HCT116 (cell line): ENCODE data around the gene GTF2H4. TPM values are rescaled to one million over a fixed set of nuclear protein-coding genes. Genes with fewer than 3 reads are reported as not detected.

Experiments
- ATAC-seq: fragments of 200-7000 bp; cut with Tn5 transposase; 2 replicates; pipeline ENCODE4 v1.9.1; 2020; ENCODE audit warnings: mild to moderate bottlenecking, moderate library complexity
- BruUV-seq: library from RNA; stranded (reverse); fragments of 400-500 nt; replicated peaks from 2 replicates; lab custom pipeline; 2021; lab: Mats Ljungman, UMichigan
- CTCF ChIA-PET: fragments of 300-600 bp; sonication (Branson Sonifier 250); formaldehyde crosslinking; loops from one replicate; lab custom pipeline; 2021; ENCODE audit warnings: antibody characterized with exemption; lab: Charles Lee
- POLR2A ChIA-PET: fragments of 300-600, 350-600 bp; sonication (Branson Sonifier 250); formaldehyde crosslinking; loops from one replicate; lab custom pipeline; 2021; ENCODE audit warnings: antibody characterized with exemption; lab: Charles Lee
- RAD21 ChIA-PET, 2 experiments: fragments of 300-600 bp; sonication (Branson Sonifier 250); formaldehyde crosslinking; loops; one replicate each; lab custom pipeline; 2023; ENCODE audit warnings: low total read pairs in 2 of 2; ENCODE audit not compliant: uncharacterized antibody in 2 of 2, unreplicated experiment in 2 of 2, low non-redundant PET in 1 of 2; lab: Charles Lee
- DNase-seq: peaks from one replicate; pipeline ENCODE4 v3.0.0-alpha.2; 2010; ENCODE audit warnings: low read depth, low spot score
- H2AFZ ChIP-seq: fragments of 200-600 bp; shearing (Covaris generic), sonication (generic); 2 replicates; pipeline ENCODE4 v1.6.1; 2017; ENCODE audit warnings: low read depth, mixed run types, mixed read lengths, antibody characterized with exemption, low read length; ENCODE audit not compliant: poor library complexity, severe bottlenecking
- H3K27ac ChIP-seq: 2 replicates; pipeline ENCODE4 v1.5.1; 2012; ENCODE audit warnings: low read depth, low read length
- H3K27me3 ChIP-seq: fragments of 200-600 bp; sonication (generic); 2 replicates; pipeline ENCODE4 v1.6.1; 2016; ENCODE audit warnings: mixed run types, low read length, mixed read lengths; ENCODE audit not compliant: insufficient read depth
- H3K36me3 ChIP-seq, 2 experiments: fragments of 200-500 bp in 1 of 2; fragments of 200-600 bp in 1 of 2; sonication (Bioruptor generic) in 1 of 2; sonication (generic) in 1 of 2; 2 replicates each; pipeline versions ENCODE4 v1.5.1 to v1.6.1; 2014 to 2016; ENCODE audit warnings: low read length in 2 of 2, inconsistent platforms in 1 of 2, mixed read lengths in 1 of 2, mixed run types in 1 of 2; ENCODE audit not compliant: insufficient read depth in 2 of 2, control insufficient read depth in 1 of 2
- H3K4me1 ChIP-seq, 2 experiments: fragments of 200-600 bp in 1 of 2; sonication (generic) in 1 of 2; 2 replicates each; pipeline versions ENCODE4 v1.5.1 to v1.6.1; 2012 to 2017; ENCODE audit warnings: low read length in 2 of 2, inconsistent platforms in 1 of 2, mild to moderate bottlenecking in 1 of 2, mixed read lengths in 1 of 2, mixed run types in 1 of 2, moderate library complexity in 1 of 2; ENCODE audit not compliant: insufficient read depth in 2 of 2, control insufficient read depth in 1 of 2
- H3K4me2 ChIP-seq: fragments of 200-600 bp; sonication (generic); 2 replicates; pipeline ENCODE4 v1.6.1; 2017; ENCODE audit warnings: mixed run types, low read length, mixed read lengths
- H3K4me3 ChIP-seq, 2 experiments: fragments of 200-600 bp in 1 of 2; sonication (generic) in 1 of 2; replicated peaks in 1 of 2; 2 replicates each; pipeline ENCODE4 v1.5.1; 2011 to 2016; ENCODE audit warnings: low read length in 2 of 2, control low read depth in 1 of 2, low read depth in 1 of 2, mild to moderate bottlenecking in 1 of 2, mixed read lengths in 1 of 2, mixed run types in 1 of 2
- H3K79me2 ChIP-seq: fragments of 200-600 bp; sonication (generic); 2 replicates; pipeline ENCODE4 v1.6.1; 2017; ENCODE audit warnings: mild to moderate bottlenecking, mixed run types, low read length, moderate library complexity, mixed read lengths; ENCODE audit not compliant: insufficient read depth
- H3K9ac ChIP-seq: fragments of 200-600 bp; sonication (generic); 2 replicates; pipeline ENCODE4 v1.6.1; 2016; ENCODE audit warnings: low read length, mixed read lengths
- H3K9me2 ChIP-seq: fragments of 200-600 bp; sonication (generic), shearing (Covaris generic); 2 replicates; pipeline ENCODE4 v1.6.1; 2017; ENCODE audit warnings: mixed run types, mild to moderate bottlenecking, moderate library complexity; ENCODE audit not compliant: insufficient read depth
- H3K9me3 ChIP-seq, 2 experiments: fragments of 200-500 bp in 1 of 2; fragments of 200-600 bp in 1 of 2; sonication (Bioruptor generic) in 1 of 2; sonication (generic) in 1 of 2; 2 replicates each; pipeline ENCODE4 v1.6.1; 2014 to 2017; ENCODE audit warnings: low read length in 2 of 2, mixed read lengths in 2 of 2, inconsistent platforms in 1 of 2, low read depth in 1 of 2, mild to moderate bottlenecking in 1 of 2, mixed run types in 1 of 2, moderate library complexity in 1 of 2; ENCODE audit not compliant: control insufficient read depth in 1 of 2, insufficient read depth in 1 of 2
- H4K20me1 ChIP-seq: fragments of 200-600 bp; sonication (generic), shearing (Covaris generic); 2 replicates; pipeline ENCODE4 v1.6.1; 2017; ENCODE audit warnings: mixed run types, mild to moderate bottlenecking, moderate library complexity; ENCODE audit not compliant: insufficient read depth
- CBX3 ChIP-seq: IDR thresholded peaks from 2 replicates; pipeline ENCODE4 v1.6.1; 2012; ENCODE audit warnings: low read depth
- CEBPB ChIP-seq: IDR thresholded peaks from 2 replicates; pipeline ENCODE4 v1.6.1; 2012; ENCODE audit warnings: low read depth
- EGR1 ChIP-seq: IDR thresholded peaks from 2 replicates; pipeline ENCODE4 v1.6.1; 2012; ENCODE audit warnings: low read depth
- ELF1 ChIP-seq: IDR thresholded peaks from 2 replicates; pipeline ENCODE4 v1.6.1; 2012; ENCODE audit warnings: low read depth, borderline replicate concordance
- EZH2phosphoT487 ChIP-seq: fragments of 200-600 bp; IDR thresholded peaks from 2 replicates; pipeline ENCODE4 v1.6.1; 2018; ENCODE audit warnings: antibody characterized with exemption, borderline replicate concordance
- FOSL1 ChIP-seq: IDR thresholded peaks from 2 replicates; pipeline ENCODE4 v1.6.1; 2012; ENCODE audit warnings: low read depth
- JUND ChIP-seq: IDR thresholded peaks from 2 replicates; pipeline ENCODE4 v1.6.1; 2012
- POLR2A ChIP-seq: IDR thresholded peaks from 2 replicates; pipeline ENCODE4 v1.7.0; 2011; ENCODE audit warnings: borderline replicate concordance; ENCODE audit not compliant: insufficient read depth, insufficient read length; ENCODE audit errors: extremely low read depth
- POLR2AphosphoS5 ChIP-seq: IDR thresholded peaks from 2 replicates; pipeline ENCODE4 v1.6.1; 2011; ENCODE audit warnings: mild to moderate bottlenecking, low read depth, low read length, moderate library complexity
- RAD21 ChIP-seq: IDR thresholded peaks from 2 replicates; pipeline ENCODE4 v1.6.1; 2012; ENCODE audit warnings: low read depth, mild to moderate bottlenecking
- SIN3A ChIP-seq: IDR thresholded peaks from 2 replicates; pipeline ENCODE4 v1.6.1; 2012; ENCODE audit warnings: low read depth
- TCF7L2 ChIP-seq: IDR thresholded peaks from 2 replicates; pipeline ENCODE4 v1.7.0; 2011; ENCODE audit warnings: borderline replicate concordance, inconsistent platforms; ENCODE audit not compliant: insufficient read depth, insufficient read length; ENCODE audit errors: extremely low read depth
- YY1 ChIP-seq: IDR thresholded peaks from 2 replicates; pipeline ENCODE4 v1.6.1; 2011; ENCODE audit warnings: low read length, low read depth, moderate library complexity, mild to moderate bottlenecking; ENCODE audit not compliant: insufficient replicate concordance; ENCODE audit errors: extremely low read depth
- ZFX ChIP-seq: fragments of 450-650 bp; IDR thresholded peaks from 2 replicates; pipeline ENCODE4 v1.6.1; 2017
- ZNF274 ChIP-seq: fragments of 200-500 bp; sonication (Bioruptor generic); IDR thresholded peaks from 2 replicates; pipeline ENCODE4 v1.6.1; 2014; ENCODE audit warnings: mild to moderate bottlenecking, low read depth, low read length, inconsistent platforms
- intact Hi-C: fragments of 100-400 bp; cut with micrococcal nuclease; formaldehyde crosslinking; loops from 2 replicates; pipeline ENCODE4 v1.10.0; 2022
- total RNA-seq: library from RNA; stranded (reverse); gene quantifications from one replicate; pipeline ENCODE4 v1.2.1, GENCODE V29; 2021; ENCODE audit not compliant: unreplicated experiment
- TF ChIP-seq, protein P1 (sequence below): IDR thresholded peaks from 2 replicates; pipeline ENCODE4 v1.6.1; 2012; ENCODE audit warnings: low read depth
- TF ChIP-seq, protein P2 (sequence below): IDR thresholded peaks from 2 replicates; pipeline ENCODE4 v1.6.1; 2011; ENCODE audit warnings: mild to moderate bottlenecking, low read length, moderate library complexity; ENCODE audit not compliant: insufficient replicate concordance; ENCODE audit errors: extremely low read depth
- TF ChIP-seq, protein P3 (sequence below), 3 experiments: fragments of 200-600 bp in 1 of 3; sonication (generic) in 1 of 3; IDR thresholded peaks in 2 of 3; conservative IDR thresholded peaks in 1 of 3; 2 replicates each; pipeline ENCODE4 v1.5.1; 2012 to 2017; ENCODE audit warnings: low read depth in 2 of 3, low read length in 2 of 3, antibody characterized with exemption in 1 of 3, borderline replicate concordance in 1 of 3, control low read depth in 1 of 3, mild to moderate bottlenecking in 1 of 3, mixed read lengths in 1 of 3, mixed run types in 1 of 3, moderate library complexity in 1 of 3; ENCODE audit not compliant: insufficient read depth in 1 of 3
- TF ChIP-seq, protein P4 (sequence below): IDR thresholded peaks from 2 replicates; pipeline ENCODE4 v1.6.1; 2012

GTF2H4 gene
- total RNA-seq, 1 experiment from 2014 or later: 59.7 TPM

DNA sequence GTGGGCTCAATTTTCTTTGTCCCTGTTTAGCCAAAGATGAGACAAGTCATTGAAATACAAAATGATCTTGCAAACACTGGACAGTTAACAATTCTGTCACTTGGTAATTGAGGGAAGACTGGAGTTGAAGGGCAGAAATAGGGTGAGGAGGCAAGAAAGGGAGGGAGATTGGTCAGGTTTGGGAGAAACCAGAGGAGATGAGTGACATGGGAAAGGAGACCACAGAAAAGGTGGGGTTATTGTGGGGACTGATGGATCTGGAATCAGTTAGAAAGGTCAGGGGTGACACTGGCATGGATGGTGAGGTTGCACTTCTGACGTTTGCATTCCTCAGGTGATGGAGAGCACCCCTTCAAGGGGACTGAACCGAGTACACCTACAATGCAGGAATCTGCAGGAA lies 693 bp downstream of the GTF2H4 start:
- Histone ChIP-seq H3K4me3 (peak overlapping the region; percentile 99), H4K20me1 (no peaks in the 10 kb centered on the region), H3K9me2 (no peaks in the 10 kb centered on the region), H3K4me2 (peak overlapping the region; percentile 94), H3K9ac (peak overlapping the region; percentile 93), H3K27me3 (no peaks in the 10 kb centered on the region), H3K27ac (peak overlapping the region; percentile 58), H3K9me3 (no peaks in the 10 kb centered on the region), H3K79me2 (peaks cover 15% of the 10 kb centered on the region), H3K4me1 (peaks cover 11 to 23% of the 10 kb centered on the region in 2 experiments; a peak in 3 of 4 replicates), H2AFZ (no peak overlapping the region), H3K36me3 (peaks cover 15 to 36% of the 10 kb centered on the region in 2 experiments; a peak in 3 of 4 replicates)
- ATAC-seq (no peak), DNase-seq (no peak)
- TSS peak; percentile 46 for BruUV-seq
- ChIA-PET RAD21 (no interaction called here), CTCF (interaction anchor here (1.3 kb wide), 1 partner anchor 10 kb away, joined by 4 read pairs; no protein-coding TSS in a partner anchor), POLR2A (no interaction called here)
- intact Hi-C loops: loop anchor here (2.0 kb wide), 1 partner anchor 24 kb away; the partner anchor contains the start of gene DDR1
- no peak for TF ChIP-seq EGR1
- TF ChIP-seq, protein P1, sequence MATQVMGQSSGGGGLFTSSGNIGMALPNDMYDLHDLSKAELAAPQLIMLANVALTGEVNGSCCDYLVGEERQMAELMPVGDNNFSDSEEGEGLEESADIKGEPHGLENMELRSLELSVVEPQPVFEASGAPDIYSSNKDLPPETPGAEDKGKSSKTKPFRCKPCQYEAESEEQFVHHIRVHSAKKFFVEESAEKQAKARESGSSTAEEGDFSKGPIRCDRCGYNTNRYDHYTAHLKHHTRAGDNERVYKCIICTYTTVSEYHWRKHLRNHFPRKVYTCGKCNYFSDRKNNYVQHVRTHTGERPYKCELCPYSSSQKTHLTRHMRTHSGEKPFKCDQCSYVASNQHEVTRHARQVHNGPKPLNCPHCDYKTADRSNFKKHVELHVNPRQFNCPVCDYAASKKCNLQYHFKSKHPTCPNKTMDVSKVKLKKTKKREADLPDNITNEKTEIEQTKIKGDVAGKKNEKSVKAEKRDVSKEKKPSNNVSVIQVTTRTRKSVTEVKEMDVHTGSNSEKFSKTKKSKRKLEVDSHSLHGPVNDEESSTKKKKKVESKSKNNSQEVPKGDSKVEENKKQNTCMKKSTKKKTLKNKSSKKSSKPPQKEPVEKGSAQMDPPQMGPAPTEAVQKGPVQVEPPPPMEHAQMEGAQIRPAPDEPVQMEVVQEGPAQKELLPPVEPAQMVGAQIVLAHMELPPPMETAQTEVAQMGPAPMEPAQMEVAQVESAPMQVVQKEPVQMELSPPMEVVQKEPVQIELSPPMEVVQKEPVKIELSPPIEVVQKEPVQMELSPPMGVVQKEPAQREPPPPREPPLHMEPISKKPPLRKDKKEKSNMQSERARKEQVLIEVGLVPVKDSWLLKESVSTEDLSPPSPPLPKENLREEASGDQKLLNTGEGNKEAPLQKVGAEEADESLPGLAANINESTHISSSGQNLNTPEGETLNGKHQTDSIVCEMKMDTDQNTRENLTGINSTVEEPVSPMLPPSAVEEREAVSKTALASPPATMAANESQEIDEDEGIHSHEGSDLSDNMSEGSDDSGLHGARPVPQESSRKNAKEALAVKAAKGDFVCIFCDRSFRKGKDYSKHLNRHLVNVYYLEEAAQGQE: no peak
- no peak for TF ChIP-seq SIN3A
- no peak for TF ChIP-seq RAD21
- no peak for TF ChIP-seq FOSL1
- TF ChIP-seq ELF1: no peak
- TF ChIP-seq CEBPB: no peak
- TF ChIP-seq ZFX: no peak
- no peak for TF ChIP-seq CBX3
- no peak for TF ChIP-seq POLR2AphosphoS5
- TF ChIP-seq, protein P2, sequence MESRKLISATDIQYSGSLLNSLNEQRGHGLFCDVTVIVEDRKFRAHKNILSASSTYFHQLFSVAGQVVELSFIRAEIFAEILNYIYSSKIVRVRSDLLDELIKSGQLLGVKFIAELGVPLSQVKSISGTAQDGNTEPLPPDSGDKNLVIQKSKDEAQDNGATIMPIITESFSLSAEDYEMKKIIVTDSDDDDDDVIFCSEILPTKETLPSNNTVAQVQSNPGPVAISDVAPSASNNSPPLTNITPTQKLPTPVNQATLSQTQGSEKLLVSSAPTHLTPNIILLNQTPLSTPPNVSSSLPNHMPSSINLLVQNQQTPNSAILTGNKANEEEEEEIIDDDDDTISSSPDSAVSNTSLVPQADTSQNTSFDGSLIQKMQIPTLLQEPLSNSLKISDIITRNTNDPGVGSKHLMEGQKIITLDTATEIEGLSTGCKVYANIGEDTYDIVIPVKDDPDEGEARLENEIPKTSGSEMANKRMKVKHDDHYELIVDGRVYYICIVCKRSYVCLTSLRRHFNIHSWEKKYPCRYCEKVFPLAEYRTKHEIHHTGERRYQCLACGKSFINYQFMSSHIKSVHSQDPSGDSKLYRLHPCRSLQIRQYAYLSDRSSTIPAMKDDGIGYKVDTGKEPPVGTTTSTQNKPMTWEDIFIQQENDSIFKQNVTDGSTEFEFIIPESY: no peak
- TF ChIP-seq POLR2A: no peak
- no peak for TF ChIP-seq JUND
- TF ChIP-seq, protein P3, sequence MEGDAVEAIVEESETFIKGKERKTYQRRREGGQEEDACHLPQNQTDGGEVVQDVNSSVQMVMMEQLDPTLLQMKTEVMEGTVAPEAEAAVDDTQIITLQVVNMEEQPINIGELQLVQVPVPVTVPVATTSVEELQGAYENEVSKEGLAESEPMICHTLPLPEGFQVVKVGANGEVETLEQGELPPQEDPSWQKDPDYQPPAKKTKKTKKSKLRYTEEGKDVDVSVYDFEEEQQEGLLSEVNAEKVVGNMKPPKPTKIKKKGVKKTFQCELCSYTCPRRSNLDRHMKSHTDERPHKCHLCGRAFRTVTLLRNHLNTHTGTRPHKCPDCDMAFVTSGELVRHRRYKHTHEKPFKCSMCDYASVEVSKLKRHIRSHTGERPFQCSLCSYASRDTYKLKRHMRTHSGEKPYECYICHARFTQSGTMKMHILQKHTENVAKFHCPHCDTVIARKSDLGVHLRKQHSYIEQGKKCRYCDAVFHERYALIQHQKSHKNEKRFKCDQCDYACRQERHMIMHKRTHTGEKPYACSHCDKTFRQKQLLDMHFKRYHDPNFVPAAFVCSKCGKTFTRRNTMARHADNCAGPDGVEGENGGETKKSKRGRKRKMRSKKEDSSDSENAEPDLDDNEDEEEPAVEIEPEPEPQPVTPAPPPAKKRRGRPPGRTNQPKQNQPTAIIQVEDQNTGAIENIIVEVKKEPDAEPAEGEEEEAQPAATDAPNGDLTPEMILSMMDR (IDR thresholded peaks at IDR 0.05 in 2 of 3, conservative IDR thresholded peaks at IDR 0.05 in 1 of 3; ENCODE audit: borderline replicate concordance in 1 of 3, insufficient read depth in 1 of 3, low read depth in 2 of 3, low read length in 2 of 3): no peak
- TF ChIP-seq YY1: no peak
- TF ChIP-seq, protein P4, sequence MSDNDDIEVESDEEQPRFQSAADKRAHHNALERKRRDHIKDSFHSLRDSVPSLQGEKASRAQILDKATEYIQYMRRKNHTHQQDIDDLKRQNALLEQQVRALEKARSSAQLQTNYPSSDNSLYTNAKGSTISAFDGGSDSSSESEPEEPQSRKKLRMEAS: no peak
- no peak for TF ChIP-seq TCF7L2
- no peak for TF ChIP-seq ZNF274
- TF ChIP-seq EZH2phosphoT487: no peak
